ENCODE measurements around the gene IFT25. TPM values are rescaled to one million over a fixed set of nuclear protein-coding genes. Genes with fewer than 3 reads are reported as not detected.

The IFT25 gene
- polyA plus RNA-seq, 1 donor from 2014 or later = 106 TPM

GRCh38 chr1:53871773-53872484, 73.6 kb downstream of the IFT25 start:
- H3K4me2 ChIP-seq (ENCODE audit: low read length) = no peak overlapping the region
- H2AFZ ChIP-seq (ENCODE audit: low read depth, low read length) = no peak overlapping the region
- no peaks in the 10 kb centered on the region for H3K9me3 ChIP-seq (ENCODE audit: low read length)
- no peak for TF ChIP-seq POLR2AphosphoS5 (IDR thresholded peaks at IDR 0.05)
- TF ChIP-seq, protein P1, sequence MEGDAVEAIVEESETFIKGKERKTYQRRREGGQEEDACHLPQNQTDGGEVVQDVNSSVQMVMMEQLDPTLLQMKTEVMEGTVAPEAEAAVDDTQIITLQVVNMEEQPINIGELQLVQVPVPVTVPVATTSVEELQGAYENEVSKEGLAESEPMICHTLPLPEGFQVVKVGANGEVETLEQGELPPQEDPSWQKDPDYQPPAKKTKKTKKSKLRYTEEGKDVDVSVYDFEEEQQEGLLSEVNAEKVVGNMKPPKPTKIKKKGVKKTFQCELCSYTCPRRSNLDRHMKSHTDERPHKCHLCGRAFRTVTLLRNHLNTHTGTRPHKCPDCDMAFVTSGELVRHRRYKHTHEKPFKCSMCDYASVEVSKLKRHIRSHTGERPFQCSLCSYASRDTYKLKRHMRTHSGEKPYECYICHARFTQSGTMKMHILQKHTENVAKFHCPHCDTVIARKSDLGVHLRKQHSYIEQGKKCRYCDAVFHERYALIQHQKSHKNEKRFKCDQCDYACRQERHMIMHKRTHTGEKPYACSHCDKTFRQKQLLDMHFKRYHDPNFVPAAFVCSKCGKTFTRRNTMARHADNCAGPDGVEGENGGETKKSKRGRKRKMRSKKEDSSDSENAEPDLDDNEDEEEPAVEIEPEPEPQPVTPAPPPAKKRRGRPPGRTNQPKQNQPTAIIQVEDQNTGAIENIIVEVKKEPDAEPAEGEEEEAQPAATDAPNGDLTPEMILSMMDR (IDR thresholded peaks at IDR 0.05; ENCODE audit: poor library complexity, severe bottlenecking) = no peak
- TF ChIP-seq EZH2 (IDR thresholded peaks at IDR 0.05; ENCODE audit: borderline replicate concordance, insufficient read depth, low read length, poor library complexity, severe bottlenecking) = no peak
- no peak for TF ChIP-seq TAF1 (IDR thresholded peaks at IDR 0.05; ENCODE audit: low read depth)
- no peak for TF ChIP-seq SMC3 (conservative IDR thresholded peaks at IDR 0.05; ENCODE audit: poor library complexity)
- TF ChIP-seq EP300 (conservative IDR thresholded peaks at IDR 0.05; ENCODE audit: poor library complexity, severe bottlenecking) = no peak
- TF ChIP-seq, protein P2, sequence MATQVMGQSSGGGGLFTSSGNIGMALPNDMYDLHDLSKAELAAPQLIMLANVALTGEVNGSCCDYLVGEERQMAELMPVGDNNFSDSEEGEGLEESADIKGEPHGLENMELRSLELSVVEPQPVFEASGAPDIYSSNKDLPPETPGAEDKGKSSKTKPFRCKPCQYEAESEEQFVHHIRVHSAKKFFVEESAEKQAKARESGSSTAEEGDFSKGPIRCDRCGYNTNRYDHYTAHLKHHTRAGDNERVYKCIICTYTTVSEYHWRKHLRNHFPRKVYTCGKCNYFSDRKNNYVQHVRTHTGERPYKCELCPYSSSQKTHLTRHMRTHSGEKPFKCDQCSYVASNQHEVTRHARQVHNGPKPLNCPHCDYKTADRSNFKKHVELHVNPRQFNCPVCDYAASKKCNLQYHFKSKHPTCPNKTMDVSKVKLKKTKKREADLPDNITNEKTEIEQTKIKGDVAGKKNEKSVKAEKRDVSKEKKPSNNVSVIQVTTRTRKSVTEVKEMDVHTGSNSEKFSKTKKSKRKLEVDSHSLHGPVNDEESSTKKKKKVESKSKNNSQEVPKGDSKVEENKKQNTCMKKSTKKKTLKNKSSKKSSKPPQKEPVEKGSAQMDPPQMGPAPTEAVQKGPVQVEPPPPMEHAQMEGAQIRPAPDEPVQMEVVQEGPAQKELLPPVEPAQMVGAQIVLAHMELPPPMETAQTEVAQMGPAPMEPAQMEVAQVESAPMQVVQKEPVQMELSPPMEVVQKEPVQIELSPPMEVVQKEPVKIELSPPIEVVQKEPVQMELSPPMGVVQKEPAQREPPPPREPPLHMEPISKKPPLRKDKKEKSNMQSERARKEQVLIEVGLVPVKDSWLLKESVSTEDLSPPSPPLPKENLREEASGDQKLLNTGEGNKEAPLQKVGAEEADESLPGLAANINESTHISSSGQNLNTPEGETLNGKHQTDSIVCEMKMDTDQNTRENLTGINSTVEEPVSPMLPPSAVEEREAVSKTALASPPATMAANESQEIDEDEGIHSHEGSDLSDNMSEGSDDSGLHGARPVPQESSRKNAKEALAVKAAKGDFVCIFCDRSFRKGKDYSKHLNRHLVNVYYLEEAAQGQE (IDR thresholded peaks at IDR 0.05; ENCODE audit: borderline replicate concordance) = no peak
- no peak for TF ChIP-seq MXI1 (conservative IDR thresholded peaks at IDR 0.05; ENCODE audit: poor library complexity, severe bottlenecking)
- TF ChIP-seq RAD21 (conservative IDR thresholded peaks at IDR 0.05) = no peak
- H3F3A ChIP-seq (ENCODE audit: insufficient read depth, low read length, poor library complexity, severe bottlenecking) = no peaks in the 10 kb centered on the region
- no peaks in the 10 kb centered on the region for H4K20me1 ChIP-seq (ENCODE audit: insufficient read depth)
- no peaks in the 10 kb centered on the region for H3K36me3 ChIP-seq (ENCODE audit: insufficient read depth, low read length)
- H3K27me3 ChIP-seq (ENCODE audit: insufficient read depth, low read depth, low read length) = no peaks in the 10 kb centered on the region
- no peak overlapping the region for H3K27ac ChIP-seq (ENCODE audit: low read length)
- H3K9ac ChIP-seq (ENCODE audit: low read length) = no peak overlapping the region
- H3K4me3 ChIP-seq (ENCODE audit: low read length) = no peak overlapping the region
- H3K79me2 ChIP-seq (replicated peaks; ENCODE audit: insufficient read depth, low read length) = no peaks in the 10 kb centered on the region
- H3K9me2 ChIP-seq (ENCODE audit: insufficient read depth, low read length) = no peaks in the 10 kb centered on the region

Other genes with a start within 250 kb of the IFT25 start
- not detected in 2 replicates for gene GLIS1, start 206.5 kb downstream of the IFT25 start, polyA plus RNA-seq
- gene NDC1, start 107.4 kb downstream of the IFT25 start, polyA plus RNA-seq = 18.0 and 18.3 TPM in 2 replicates
- gene YIPF1, start 55.9 kb downstream of the IFT25 start, polyA plus RNA-seq = 45.0 and 52.6 TPM in 2 replicates
- not detected in 2 replicates for gene DIO1, start 51.5 kb downstream of the IFT25 start, polyA plus RNA-seq
- gene LRRC42, start 651 bp upstream of the IFT25 start, polyA plus RNA-seq = 23.9 and 24.8 TPM in 2 replicates
- not detected in 2 replicates for gene LDLRAD1, start 72.5 kb upstream of the IFT25 start, polyA plus RNA-seq
- gene TMEM59, start 107.5 kb upstream of the IFT25 start, polyA plus RNA-seq = 303 and 328 TPM in 2 replicates
- gene TCEANC2, start 107.9 kb upstream of the IFT25 start, polyA plus RNA-seq = 4.0 and 4.4 TPM in 2 replicates
- not detected in 2 replicates for gene CDCP2, start 207.3 kb upstream of the IFT25 start, polyA plus RNA-seq

Measured in neural cell (in vitro differentiated cells).